D721Med (cell line): Measurements from ENCODE around the gene CALU.

Experiments used
- DNase-seq: peaks from one replicate; pipeline ENCODE4 v3.0.0; 2011; ENCODE audit warnings: low spot score; ENCODE audit not compliant: insufficient read length
- FAIRE-seq: peaks from 2 replicates; lab custom pipeline; 2011; peaks lifted over from hg19 to GRCh38; lab: Jason Lieb, UNC
- TF ChIP-seq, protein P1 (sequence below): IDR thresholded peaks from 2 replicates; pipeline ENCODE4 v1.5.1; 2012; ENCODE audit warnings: mild to moderate bottlenecking, control low read depth; ENCODE audit not compliant: insufficient read depth; ENCODE audit errors: missing control alignments

CALU gene

DNA sequence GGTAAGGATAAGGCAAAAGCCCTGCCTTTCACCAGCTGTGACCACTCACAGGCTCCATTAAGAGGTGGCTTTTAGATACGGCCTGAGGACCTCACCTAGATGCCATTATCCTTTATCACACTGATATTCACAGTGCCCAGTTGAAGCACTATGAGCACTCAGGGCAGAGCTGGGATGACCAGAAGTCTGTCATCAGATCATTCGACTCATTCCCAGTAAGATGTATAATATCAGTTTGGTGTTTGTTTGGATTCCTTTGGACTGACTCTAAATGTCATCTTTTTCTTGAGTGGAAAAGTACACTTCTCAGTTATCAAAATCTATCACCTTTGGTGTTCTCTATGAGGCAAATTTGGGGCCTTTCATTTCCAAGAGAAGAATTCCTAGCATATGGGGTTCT lies 71.3 kb downstream of the CALU start:
- TF ChIP-seq, protein P1, sequence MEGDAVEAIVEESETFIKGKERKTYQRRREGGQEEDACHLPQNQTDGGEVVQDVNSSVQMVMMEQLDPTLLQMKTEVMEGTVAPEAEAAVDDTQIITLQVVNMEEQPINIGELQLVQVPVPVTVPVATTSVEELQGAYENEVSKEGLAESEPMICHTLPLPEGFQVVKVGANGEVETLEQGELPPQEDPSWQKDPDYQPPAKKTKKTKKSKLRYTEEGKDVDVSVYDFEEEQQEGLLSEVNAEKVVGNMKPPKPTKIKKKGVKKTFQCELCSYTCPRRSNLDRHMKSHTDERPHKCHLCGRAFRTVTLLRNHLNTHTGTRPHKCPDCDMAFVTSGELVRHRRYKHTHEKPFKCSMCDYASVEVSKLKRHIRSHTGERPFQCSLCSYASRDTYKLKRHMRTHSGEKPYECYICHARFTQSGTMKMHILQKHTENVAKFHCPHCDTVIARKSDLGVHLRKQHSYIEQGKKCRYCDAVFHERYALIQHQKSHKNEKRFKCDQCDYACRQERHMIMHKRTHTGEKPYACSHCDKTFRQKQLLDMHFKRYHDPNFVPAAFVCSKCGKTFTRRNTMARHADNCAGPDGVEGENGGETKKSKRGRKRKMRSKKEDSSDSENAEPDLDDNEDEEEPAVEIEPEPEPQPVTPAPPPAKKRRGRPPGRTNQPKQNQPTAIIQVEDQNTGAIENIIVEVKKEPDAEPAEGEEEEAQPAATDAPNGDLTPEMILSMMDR: no peak
- FAIRE-seq (no peak), DNase-seq (no peak)

DNA sequence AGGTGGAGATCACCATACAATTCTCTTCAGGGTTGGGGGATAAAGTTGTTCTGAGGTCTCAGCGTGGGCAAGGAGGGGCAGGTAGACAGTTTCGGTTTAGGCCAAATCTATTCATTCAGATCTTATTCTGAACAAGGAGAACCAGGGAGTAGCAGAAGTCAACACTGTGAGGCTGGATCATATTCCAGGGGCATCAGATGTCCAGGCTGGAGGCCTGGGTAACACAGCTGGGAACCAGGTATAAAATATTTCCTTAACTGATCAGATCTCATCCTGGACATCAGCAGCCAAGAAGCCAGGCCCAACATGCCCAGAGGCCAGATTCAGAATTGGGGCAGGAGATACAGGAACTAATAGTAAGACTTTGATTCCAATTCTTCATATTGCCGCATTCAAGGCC lies 71.8 kb downstream of the CALU start:
- DNase-seq: no peak
- TF ChIP-seq, protein P1: no peak
- no peak for FAIRE-seq

DNA sequence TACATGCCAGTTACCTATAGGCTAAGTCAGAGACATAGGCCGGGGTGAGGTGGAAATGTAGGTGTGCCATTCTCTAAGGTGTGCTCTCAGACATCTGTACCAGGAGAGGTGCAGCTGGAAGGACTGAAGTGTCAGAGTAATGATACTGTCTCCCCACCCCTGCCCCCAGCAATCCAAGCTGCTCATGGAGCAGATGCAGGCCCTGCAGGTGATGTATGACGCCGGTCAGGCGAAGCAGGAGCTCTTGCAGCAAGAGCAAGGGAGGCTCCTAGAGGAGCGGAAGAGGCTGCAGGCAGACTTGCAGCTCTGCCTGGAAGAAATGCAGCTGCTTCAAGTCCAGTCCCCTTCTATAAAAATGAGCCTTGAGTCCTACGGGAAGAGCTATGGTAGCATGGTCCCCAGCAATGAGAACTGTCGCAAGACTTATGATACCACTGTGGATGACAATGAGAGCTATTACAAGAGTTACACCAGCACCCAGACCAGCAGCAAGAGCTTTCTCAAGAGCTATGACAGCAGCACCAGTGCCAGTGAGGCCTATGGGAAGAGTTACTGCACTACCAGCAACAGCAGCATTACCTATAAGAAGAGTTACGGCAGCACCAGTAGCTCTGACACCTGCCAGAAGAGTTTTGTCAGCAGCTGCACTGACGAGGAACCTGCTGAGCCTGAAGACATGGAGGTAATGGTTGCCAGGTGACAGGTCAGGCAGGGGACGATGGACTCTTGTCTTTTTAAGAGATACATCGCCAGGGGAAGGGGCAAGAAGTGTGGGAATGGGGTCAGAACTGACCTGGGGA lies 72.7 kb downstream of the CALU start:
- TF ChIP-seq, protein P1: no peak
- DNase-seq (no peak), FAIRE-seq (no peak)

DNA sequence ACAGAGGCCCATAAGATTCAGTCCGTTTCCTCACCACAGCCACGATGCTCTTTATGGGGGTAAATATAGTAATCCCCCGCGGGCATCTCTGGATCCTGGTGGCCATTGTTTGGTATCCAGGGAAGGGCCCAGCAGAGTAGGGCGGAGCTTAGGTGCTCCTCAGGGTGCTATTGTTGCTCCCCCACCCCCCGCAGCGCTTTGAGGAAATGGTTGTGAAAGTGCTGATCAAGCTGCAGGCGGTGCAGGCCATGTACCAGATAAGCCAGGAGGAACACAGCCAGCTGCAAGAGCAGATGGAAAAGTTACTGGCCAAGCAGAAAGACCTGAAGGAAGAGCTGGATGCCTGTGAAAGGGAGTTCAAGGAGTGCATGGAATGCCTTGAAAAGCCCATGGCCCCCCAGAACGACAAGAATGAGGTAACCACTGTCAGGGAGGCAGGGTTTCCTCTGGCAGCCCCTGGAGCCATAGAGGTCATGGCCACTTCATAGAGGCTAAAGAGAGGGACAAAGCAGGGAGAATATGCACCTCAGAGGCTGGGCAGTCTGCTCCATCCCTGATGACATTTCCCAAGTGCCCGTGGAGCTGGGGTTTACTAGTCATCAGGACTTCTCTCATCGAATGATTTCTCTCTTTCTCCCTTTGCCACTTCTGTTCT lies 73.5 kb downstream of the CALU start:
- FAIRE-seq (no peak), DNase-seq (no peak)
- TF ChIP-seq, protein P1: no peak

DNA sequence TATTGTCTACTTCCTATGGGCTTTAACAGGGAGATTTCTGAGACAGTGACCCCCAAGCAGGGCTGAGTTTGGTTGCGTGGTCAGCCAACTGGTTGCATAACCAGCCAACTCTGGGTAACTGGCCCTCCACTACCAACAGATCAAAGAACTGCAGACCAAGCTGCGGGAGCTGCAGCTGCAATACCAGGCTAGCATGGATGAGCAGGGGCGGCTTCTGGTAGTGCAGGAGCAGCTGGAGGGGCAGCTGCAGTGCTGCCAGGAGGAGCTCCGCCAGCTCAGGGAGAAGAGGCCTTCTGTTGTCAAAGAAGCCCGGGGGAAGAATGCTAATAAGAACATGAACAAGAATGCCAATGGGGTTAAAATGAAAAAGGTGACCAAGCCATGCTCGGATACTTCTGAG lies 75.3 kb downstream of the CALU start:
- FAIRE-seq (no peak), DNase-seq (no peak)
- TF ChIP-seq, protein P1: no peak

DNA sequence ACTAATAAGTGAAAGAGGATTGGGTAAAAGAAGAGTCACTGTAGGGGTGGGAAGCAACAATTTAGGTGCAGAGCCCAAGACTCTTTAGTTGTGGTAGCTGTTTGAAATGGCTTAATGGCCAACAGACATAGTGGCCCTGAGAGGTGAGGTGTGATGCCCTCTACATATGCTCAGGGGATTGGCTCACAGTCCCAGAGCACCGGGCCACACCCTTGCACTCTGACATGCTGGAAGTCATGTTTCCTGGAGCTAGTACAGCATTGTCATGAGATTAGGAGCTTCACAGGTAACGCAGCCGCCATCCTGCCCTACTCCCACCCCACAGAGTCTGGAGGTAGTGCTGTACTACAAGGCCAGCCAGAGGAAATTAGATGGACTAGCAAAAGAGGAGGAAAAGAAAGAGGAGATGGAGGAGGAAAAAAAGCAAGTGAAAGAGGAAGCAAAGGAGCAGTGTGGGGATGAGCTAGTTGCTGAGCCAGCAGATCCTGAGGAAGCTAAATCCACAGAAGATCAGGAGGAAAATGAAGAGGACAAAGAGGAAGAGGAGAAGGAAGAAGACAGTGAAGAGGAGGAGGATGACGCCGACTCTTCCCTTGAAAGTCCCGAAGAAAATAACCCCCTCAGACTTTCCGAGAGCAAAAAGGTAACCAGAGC lies 76.3 kb downstream of the CALU start:
- DNase-seq (no peak), FAIRE-seq (no peak)
- TF ChIP-seq, protein P1: no peak
